SU-DHL-6 (cell line): ENCODE measurements around the gene TAS1R2.

ENCODE experiments used
- EZH2phosphoT487 ChIP-seq: fragments of 200-600 bp; sonication (generic), shearing (Covaris generic); conservative IDR thresholded peaks from 2 replicates; pipeline ENCODE4 v1.6.1; 2018; ENCODE audit warnings: mild to moderate bottlenecking, antibody characterized with exemption, low read length, moderate library complexity, mixed read lengths
- TF ChIP-seq, protein P1 (sequence below): fragments of 200-600 bp; sonication (generic); IDR thresholded peaks from one replicate; pipeline ENCODE4 v1.5.1; 2017; ENCODE audit warnings: antibody characterized with exemption, mild to moderate bottlenecking, low read length, moderate library complexity; ENCODE audit not compliant: insufficient read depth, poor library complexity, severe bottlenecking

DNA sequence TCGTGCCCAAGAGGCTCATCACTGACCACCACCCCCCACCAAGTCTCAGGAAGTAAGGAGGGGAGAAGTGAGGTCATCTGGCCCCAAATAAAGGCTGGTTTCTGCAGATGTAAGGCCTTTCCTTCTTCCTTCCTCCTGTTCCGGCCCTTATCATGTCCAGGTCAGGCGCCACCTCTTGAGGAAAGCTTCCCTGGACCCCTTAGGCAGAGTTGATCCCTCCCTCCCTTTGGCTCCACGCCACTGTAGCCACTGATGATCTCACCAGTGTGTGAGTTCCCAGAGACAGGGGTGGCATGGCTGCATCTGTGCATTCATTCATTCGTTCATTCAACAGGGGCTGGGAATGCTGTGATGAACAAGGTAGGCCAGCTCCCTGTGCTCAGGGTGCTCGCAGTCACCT is 59.2 kb downstream of the TAS1R2 start:
- TF ChIP-seq, protein P1, sequence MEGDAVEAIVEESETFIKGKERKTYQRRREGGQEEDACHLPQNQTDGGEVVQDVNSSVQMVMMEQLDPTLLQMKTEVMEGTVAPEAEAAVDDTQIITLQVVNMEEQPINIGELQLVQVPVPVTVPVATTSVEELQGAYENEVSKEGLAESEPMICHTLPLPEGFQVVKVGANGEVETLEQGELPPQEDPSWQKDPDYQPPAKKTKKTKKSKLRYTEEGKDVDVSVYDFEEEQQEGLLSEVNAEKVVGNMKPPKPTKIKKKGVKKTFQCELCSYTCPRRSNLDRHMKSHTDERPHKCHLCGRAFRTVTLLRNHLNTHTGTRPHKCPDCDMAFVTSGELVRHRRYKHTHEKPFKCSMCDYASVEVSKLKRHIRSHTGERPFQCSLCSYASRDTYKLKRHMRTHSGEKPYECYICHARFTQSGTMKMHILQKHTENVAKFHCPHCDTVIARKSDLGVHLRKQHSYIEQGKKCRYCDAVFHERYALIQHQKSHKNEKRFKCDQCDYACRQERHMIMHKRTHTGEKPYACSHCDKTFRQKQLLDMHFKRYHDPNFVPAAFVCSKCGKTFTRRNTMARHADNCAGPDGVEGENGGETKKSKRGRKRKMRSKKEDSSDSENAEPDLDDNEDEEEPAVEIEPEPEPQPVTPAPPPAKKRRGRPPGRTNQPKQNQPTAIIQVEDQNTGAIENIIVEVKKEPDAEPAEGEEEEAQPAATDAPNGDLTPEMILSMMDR, result no peak
- no peak for TF ChIP-seq EZH2phosphoT487
